Colonic mucosa (tissue), 4 donors: ENCODE data around the gene HIPK1. TPM values are rescaled to one million over a fixed set of nuclear protein-coding genes. Genes with fewer than 3 reads are reported as not detected.

Experiments
- DNase-seq: peaks from one replicate; pipeline ENCODE4 v3.0.0-alpha.2; 2020
- H3K27ac ChIP-seq: fragments of 200-600 bp; one replicate; pipeline ENCODE4 v1.8.0; 2021
- H3K27me3 ChIP-seq: fragments of 200-600 bp; one replicate; pipeline ENCODE4 v1.8.0; 2021
- H3K36me3 ChIP-seq: fragments of 200-600 bp; one replicate; pipeline ENCODE4 v1.8.0; 2021
- H3K4me1 ChIP-seq: fragments of 200-600 bp; one replicate; pipeline ENCODE4 v1.8.0; 2021; ENCODE audit warnings: mild to moderate bottlenecking
- H3K4me3 ChIP-seq: fragments of 200-600 bp; one replicate; pipeline ENCODE4 v1.8.0; 2021
- H3K9ac ChIP-seq, 2 donors: one replicate each; pipeline ENCODE4 v1.7.0; 2013; ENCODE audit warnings: control low read depth in 2 of 2, low read depth in 2 of 2, low read length in 2 of 2
- H3K9me3 ChIP-seq: fragments of 200-600 bp; one replicate; pipeline ENCODE4 v1.8.0; 2021
- CTCF ChIP-seq: fragments of 200-600 bp; IDR thresholded peaks from one replicate; pipeline ENCODE4 v1.8.0; 2022; ENCODE audit warnings: antibody characterized with exemption, mild to moderate bottlenecking
- intact Hi-C: fragments of 100-400 bp; cut with DNase I; formaldehyde crosslinking; loops from one replicate; pipeline ENCODE4 v1.14.1; 2022
- total RNA-seq, 2 donors: library from RNA; stranded (reverse); fragmentation: NEBNext Ultra II Directional in 1 of 2; extraction: Animal tissue kit (Norgen Biotek cat#: 25700) in 1 of 2; gene quantifications; one replicate each; pipeline ENCODE4 v1.2.1, GENCODE V29; 2021
- donor health status: healthy.
- donor health status: DM: no; HTN: no; CAD: no.
- donor health status: DM: no; HTN: no; CAD: no.

The HIPK1 gene
- total RNA-seq, 2 donors from 2014 or later = 61.2 to 91.2 TPM

GRCh38 chr1:113984710-113985109 lies 55.6 kb downstream of the HIPK1 start:
- Histone ChIP-seq H3K27me3 (no peaks in the 10 kb centered on the region), H3K27ac (no peak overlapping the region), H3K4me3 (no peak overlapping the region), H3K4me1 (peaks cover 5% of the 10 kb centered on the region), H3K9ac (no peak overlapping the region), H3K9me3 (no peaks in the 10 kb centered on the region), H3K36me3 (no peaks in the 10 kb centered on the region)
- TF ChIP-seq CTCF = no peak
- intact Hi-C loops = loop anchor here (10.0 kb wide), 1 partner anchor 230 kb away; no protein-coding TSS in a partner anchor
- DNase-seq = no peak

GRCh38 chr1:113986802-113987201 lies 57.7 kb downstream of the HIPK1 start:
- H3K36me3 ChIP-seq = no peaks in the 10 kb centered on the region
- H3K4me1 ChIP-seq = peaks cover 5% of the 10 kb centered on the region
- intact Hi-C loops = loop anchor here (10.0 kb wide), 1 partner anchor 228 kb away; no protein-coding TSS in a partner anchor
- H3K27me3 ChIP-seq = no peaks in the 10 kb centered on the region
- no peak overlapping the region for H3K4me3 ChIP-seq
- no peak for TF ChIP-seq CTCF
- peak overlapping the region in 1 of 2 donors; percentile 20 for H3K9ac ChIP-seq
- DNase-seq = no peak
- no peaks in the 10 kb centered on the region for H3K9me3 ChIP-seq
- no peak overlapping the region for H3K27ac ChIP-seq

- Histone ChIP-seq H3K27ac (no peak overlapping the region), H3K36me3 (no peaks in the 10 kb centered on the region), H3K27me3 (no peaks in the 10 kb centered on the region), H3K9me3 (no peaks in the 10 kb centered on the region), H3K4me1 (peaks cover 5% of the 10 kb centered on the region), H3K9ac (no peak overlapping the region), H3K4me3 (no peak overlapping the region)
- intact Hi-C loops = loop anchor here (10.0 kb wide), 1 partner anchor 228 kb away; no protein-coding TSS in a partner anchor
- DNase-seq = no peak
- TF ChIP-seq CTCF = no peak
Observed at GRCh38 chr1:113987259-113987658, 58.1 kb downstream of the HIPK1 start.

- intact Hi-C loops = no loop called here
- no peaks in the 10 kb centered on the region for H3K4me1 ChIP-seq
- TF ChIP-seq CTCF = no peak
Observed at GRCh38 chr1:113990530-113990929, 61.4 kb downstream of the HIPK1 start.

GRCh38 chr1:113990961-113991360 lies 61.8 kb downstream of the HIPK1 start:
- H3K9ac ChIP-seq = no peak overlapping the region
- no peak for TF ChIP-seq CTCF
- H3K9me3 ChIP-seq = no peaks in the 10 kb centered on the region
- H3K4me1 ChIP-seq = no peaks in the 10 kb centered on the region
- intact Hi-C loops = no loop called here
- H3K27me3 ChIP-seq = no peaks in the 10 kb centered on the region
- no peak for DNase-seq
- no peak overlapping the region for H3K27ac ChIP-seq
- H3K4me3 ChIP-seq = no peak overlapping the region
- no peaks in the 10 kb centered on the region for H3K36me3 ChIP-seq

More at GRCh38 chr1:113990530-113990929, 61.4 kb downstream of the HIPK1 start:
- H3K9me3 ChIP-seq = no peaks in the 10 kb centered on the region
- DNase-seq = no peak
- H3K36me3 ChIP-seq = no peaks in the 10 kb centered on the region
- H3K27me3 ChIP-seq = no peaks in the 10 kb centered on the region
- H3K27ac ChIP-seq = no peak overlapping the region
- H3K9ac ChIP-seq = no peak overlapping the region
- H3K4me3 ChIP-seq = no peak overlapping the region
